MG63 (cell line): ENCODE results near the gene NIT1. TPM values are rescaled to one million over a fixed set of nuclear protein-coding genes. Genes with fewer than 3 reads are reported as not detected.

Source experiments
- DNase-seq: peaks from one replicate; pipeline ENCODE4 v3.0.0-alpha.2; 2020
- H3K27me3 ChIP-seq: fragments of 250-450 bp; sonication (Bioruptor Pico); 2 replicates; pipeline ENCODE4 v1.5.1; 2020; ENCODE audit warnings: mild to moderate bottlenecking, moderate library complexity
- H3K36me3 ChIP-seq: fragments of 250-450 bp; sonication (Bioruptor Pico); 2 replicates; pipeline ENCODE4 v1.5.1; 2020; ENCODE audit warnings: mild to moderate bottlenecking, moderate library complexity
- H3K4me3 ChIP-seq: fragments of 250-450 bp; sonication (Bioruptor Pico); 2 replicates; pipeline ENCODE4 v1.5.1; 2020; ENCODE audit warnings: mild to moderate bottlenecking, moderate library complexity
- H3K9me3 ChIP-seq: fragments of 250-450 bp; sonication (Bioruptor Pico); 2 replicates; pipeline ENCODE4 v1.5.1; 2020; ENCODE audit warnings: mild to moderate bottlenecking, moderate library complexity
- total RNA-seq: library from RNA; depleted of rRNA; stranded (reverse); fragments of >200 nt; shearing (Covaris generic); gene quantifications from 2 replicates; pipeline ENCODE4 v1.2.3, GENCODE V29; 2014; ENCODE audit warnings: low replicate concordance; rRNA removed

The NIT1 gene
- total RNA-seq, 1 experiment from 2014 or later, result 14.1 TPM

DNA sequence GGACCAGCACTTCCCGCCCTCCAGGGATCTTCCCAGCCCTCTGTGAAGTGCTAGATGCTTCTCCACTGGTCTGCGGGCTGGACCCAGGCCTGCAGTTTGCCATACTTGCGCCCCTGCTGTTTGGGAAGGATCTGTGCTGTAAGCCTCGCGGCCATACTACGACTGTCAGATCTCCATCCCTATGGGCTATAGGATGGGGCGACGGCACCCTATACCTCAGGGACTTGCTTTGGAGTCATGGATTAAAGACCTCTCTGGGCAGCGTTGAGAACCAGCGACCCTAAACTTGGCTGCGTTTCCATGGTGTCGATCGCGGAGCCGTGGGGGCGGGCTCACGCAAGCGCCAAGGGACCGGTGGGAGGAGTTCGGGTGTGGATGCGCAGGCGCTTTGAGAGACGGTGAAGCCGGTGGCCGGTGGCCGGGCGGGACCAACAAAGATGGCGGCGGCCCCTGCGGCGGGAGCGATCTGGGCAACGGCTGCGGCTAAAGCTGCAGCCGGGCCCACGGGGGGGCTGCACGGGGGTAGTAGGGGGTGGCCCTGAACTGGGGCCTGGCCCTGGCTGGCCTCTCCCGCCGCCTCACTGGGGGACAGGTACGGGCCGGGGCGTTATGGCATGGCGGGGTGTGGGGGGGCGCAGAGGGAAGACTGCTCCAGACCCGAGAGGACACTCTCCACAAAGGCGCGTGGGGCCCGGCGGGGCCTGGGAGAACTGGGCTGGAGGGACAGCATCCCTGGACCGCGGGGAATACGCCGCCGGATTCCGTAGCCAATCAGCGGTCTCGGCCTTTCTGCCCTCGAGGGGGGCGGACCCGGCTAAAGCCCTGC, 41.4 kb downstream of the NIT1 start, which contains the start of gene USP21:
USP21 (plus strand) TSS at position 414 of the 826 bp plus-strand sequence. CDS start 1,141 bp downstream, outside the sequence.
- peak; percentile 89 for DNase-seq
- H3K9me3 ChIP-seq, result no peaks in the 10 kb centered on the region
- H3K4me3 ChIP-seq, result peak within 1 kb of the TSS; percentile 88
- H3K27me3 ChIP-seq, result no peaks in the 10 kb centered on the region
- peaks cover 53% of the 10 kb centered on the region for H3K36me3 ChIP-seq

DNA sequence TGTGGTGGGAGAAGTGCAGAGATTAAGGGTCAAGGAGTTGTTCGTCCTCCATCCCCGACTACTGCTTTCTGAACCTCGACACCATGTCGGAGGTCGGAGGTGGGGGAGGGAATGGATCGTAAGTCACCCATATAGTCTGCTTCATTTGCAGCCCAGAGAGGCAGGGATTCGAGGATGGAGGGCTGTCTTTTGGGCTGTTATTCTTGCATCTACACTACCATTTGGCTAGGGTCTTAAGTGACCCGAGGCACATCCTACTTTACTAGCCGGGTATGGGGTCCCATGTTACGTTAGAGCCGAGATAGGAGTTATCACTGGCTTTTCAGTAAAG, 42.0 kb downstream of the NIT1 start:
- Histone ChIP-seq H3K4me3 (peak overlapping the region; percentile 88), H3K36me3 (peaks cover 49% of the 10 kb centered on the region), H3K9me3 (no peaks in the 10 kb centered on the region), H3K27me3 (no peaks in the 10 kb centered on the region)
- DNase-seq, result no peak

GRCh38 chr1:161160671-161161145, 42.8 kb downstream of the NIT1 start:
- Histone ChIP-seq H3K4me3 (no peak overlapping the region; the same call in 1 of the 2 replicates), H3K9me3 (no peaks in the 10 kb centered on the region), H3K36me3 (peaks cover 44% of the 10 kb centered on the region), H3K27me3 (no peaks in the 10 kb centered on the region)
- no peak for DNase-seq

GRCh38 chr1:161161652-161162051, 43.7 kb downstream of the NIT1 start:
- no peak overlapping the region for H3K4me3 ChIP-seq
- H3K9me3 ChIP-seq, result no peaks in the 10 kb centered on the region
- no peak for DNase-seq
- no peaks in the 10 kb centered on the region for H3K27me3 ChIP-seq
- peaks cover 43% of the 10 kb centered on the region for H3K36me3 ChIP-seq

GRCh38 chr1:161162052-161162451, 44.1 kb downstream of the NIT1 start:
- Histone ChIP-seq H3K9me3 (no peaks in the 10 kb centered on the region), H3K36me3 (peaks cover 43% of the 10 kb centered on the region), H3K4me3 (no peak overlapping the region), H3K27me3 (no peaks in the 10 kb centered on the region)
- DNase-seq, result no peak

DNA sequence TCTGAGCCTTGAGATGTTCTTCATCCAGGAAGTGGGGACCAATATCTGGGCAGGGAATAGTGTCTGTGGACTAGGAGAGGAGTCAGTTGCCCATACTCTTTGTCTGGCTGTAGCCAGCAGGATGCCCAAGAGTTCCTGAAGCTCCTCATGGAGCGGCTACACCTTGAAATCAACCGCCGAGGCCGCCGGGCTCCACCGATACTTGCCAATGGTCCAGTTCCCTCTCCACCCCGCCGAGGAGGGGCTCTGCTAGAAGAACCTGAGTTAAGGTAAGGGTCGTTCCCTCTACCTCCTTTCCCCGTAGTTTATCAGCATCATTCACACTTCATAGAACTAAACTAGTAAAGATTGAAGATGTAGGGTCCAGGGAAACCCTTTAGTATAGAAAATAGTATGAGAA, 44.9 kb downstream of the NIT1 start:
- H3K27me3 ChIP-seq, result no peaks in the 10 kb centered on the region
- no peaks in the 10 kb centered on the region for H3K9me3 ChIP-seq
- no peak overlapping the region for H3K4me3 ChIP-seq
- H3K36me3 ChIP-seq, result peaks cover 43% of the 10 kb centered on the region
- no peak for DNase-seq

DNA sequence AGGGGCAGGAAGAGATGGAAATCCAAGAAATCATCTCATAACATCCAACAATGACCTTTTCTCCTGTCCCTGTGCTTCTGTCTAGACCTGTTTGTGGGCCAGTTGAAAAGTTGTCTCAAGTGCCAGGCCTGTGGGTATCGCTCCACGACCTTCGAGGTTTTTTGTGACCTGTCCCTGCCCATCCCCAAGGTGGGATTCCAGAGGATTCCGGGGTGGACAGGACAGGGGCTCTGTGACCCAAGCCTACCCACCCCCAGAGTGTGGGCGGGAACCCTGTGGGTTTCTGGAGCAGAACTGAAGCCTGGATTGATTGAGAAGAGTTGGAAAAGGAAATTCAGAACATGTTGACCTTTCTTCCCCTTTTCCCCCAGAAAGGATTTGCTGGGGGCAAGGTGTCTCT, 45.9 kb downstream of the NIT1 start:
- H3K9me3 ChIP-seq, result no peaks in the 10 kb centered on the region
- peaks cover 36% of the 10 kb centered on the region for H3K36me3 ChIP-seq
- DNase-seq, result no peak
- no peaks in the 10 kb centered on the region for H3K27me3 ChIP-seq
- H3K4me3 ChIP-seq, result no peak overlapping the region

GRCh38 chr1:161164901-161165610, 47.2 kb downstream of the NIT1 start:
- peaks cover 42% of the 10 kb centered on the region for H3K36me3 ChIP-seq

DNA sequence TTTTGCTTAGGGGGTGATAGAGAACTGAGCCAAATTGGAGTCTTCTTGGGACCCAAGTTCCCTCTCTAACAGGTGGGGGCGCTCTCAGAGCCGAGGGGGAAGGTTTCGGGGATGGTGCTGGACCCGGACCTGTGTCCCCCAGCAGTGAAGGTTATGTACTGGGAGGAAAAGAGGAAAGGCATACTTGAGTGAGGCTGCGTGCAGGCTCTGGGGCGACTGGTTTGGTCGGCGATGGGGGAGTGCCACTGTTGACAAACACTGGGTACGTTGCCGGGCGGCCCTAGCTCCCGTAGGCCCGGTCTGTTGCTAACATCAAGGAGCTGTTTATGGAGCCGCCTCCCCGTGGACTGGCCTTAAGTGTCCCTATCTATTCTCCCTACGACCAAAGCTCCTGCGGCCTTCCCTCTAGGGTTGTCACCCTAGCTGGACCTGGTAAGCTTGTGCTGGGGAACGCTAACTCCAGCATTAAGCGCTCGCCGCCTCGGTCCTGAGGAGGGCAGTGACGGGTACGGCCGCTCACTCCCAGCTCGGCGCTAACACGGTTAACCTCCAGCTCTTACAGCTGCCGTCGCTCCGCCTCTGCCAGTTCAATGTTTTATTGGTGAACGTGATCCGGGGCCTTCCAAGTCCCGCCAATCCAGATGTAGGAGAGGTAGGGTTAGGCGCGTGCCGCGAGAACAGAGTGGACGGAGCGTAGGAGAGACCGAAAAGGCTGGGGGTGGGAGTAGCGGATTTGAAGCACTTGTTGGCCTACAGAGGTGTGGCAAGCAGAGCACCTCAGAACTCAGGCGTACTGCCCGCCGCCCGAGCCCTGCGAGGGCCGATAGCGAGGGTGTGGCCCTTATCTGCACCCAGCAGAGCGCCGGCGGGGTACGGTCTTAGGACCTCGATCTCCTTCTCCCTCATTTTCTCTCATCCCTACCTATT, 48.1 kb downstream of the NIT1 start, which contains the start of gene PPOX:
PPOX (plus strand) TSS at position 685 of the 927 bp plus-strand sequence. CDS start 422 bp downstream, outside the sequence.
- no peaks in the 10 kb centered on the region for H3K27me3 ChIP-seq
- no peaks in the 10 kb centered on the region for H3K9me3 ChIP-seq
- peaks cover 43% of the 10 kb centered on the region for H3K36me3 ChIP-seq
- DNase-seq, result peak; percentile 99
- H3K4me3 ChIP-seq, result peak within 1 kb of the TSS; percentile 74

More at GRCh38 chr1:161164901-161165610, 47.2 kb downstream of the NIT1 start:
- no peak for DNase-seq
- H3K27me3 ChIP-seq, result no peaks in the 10 kb centered on the region
- H3K9me3 ChIP-seq, result no peaks in the 10 kb centered on the region
- peak overlapping the region; percentile 74 for H3K4me3 ChIP-seq

DNA sequence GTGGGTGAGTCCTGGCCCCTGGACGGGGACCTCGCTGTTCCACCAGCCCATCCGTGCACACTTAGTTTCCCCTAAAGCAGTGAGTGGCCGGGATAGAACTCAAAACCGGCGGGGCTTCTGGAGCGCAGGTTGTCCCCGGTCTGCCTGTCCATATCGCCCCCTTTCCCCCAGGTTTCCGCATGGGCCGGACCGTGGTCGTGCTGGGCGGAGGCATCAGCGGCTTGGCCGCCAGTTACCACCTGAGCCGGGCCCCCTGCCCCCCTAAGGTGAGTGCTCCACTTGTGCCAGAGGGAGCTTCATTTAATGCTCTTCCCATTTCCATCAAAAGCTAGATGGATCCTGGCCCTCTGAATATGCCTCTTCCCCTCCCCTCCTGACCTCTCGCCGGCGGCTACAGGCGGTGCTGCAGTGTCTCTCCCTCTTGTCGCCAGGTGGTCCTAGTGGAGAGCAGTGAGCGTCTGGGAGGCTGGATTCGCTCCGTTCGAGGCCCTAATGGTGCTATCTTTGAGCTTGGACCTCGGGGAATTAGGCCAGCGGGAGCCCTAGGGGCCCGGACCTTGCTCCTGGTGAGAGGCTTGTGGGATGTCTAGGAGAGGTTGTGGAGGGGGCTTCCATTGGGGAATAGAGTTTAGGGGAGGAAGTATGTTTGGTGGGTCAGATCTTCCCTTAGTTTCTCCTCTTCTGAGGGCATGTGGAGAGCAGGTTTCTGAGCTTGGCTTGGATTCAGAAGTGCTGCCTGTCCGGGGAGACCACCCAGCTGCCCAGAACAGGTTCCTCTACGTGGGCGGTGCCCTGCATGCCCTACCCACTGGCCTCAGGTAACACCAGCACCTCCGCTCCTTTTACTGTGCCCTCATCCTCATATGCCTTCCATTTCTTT, 49.0 kb downstream of the NIT1 start:
- Histone ChIP-seq H3K27me3 (no peaks in the 10 kb centered on the region), H3K36me3 (peaks cover 45% of the 10 kb centered on the region), H3K4me3 (peak overlapping the region; percentile 74), H3K9me3 (no peaks in the 10 kb centered on the region)
- no peak for DNase-seq

DNA sequence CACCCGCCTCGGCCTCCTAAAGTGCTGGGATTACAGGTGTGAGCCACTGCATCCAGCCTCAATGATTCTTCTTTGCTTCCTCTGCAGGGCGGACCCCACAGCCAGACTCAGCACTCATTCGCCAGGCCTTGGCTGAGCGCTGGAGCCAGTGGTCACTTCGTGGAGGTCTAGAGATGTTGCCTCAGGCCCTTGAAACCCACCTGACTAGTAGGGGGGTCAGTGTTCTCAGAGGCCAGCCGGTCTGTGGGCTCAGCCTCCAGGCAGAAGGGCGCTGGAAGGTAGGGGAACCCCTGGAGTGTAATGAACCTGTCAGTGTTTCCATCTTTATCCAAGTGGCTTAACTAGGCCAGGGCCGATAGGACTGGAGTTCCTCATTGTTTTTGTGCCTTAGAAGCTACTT, 51.0 kb downstream of the NIT1 start:
- Histone ChIP-seq H3K36me3 (peaks cover 48% of the 10 kb centered on the region), H3K9me3 (no peaks in the 10 kb centered on the region), H3K4me3 (no peak overlapping the region), H3K27me3 (no peaks in the 10 kb centered on the region)
- DNase-seq, result no peak

Other genes starting within 250 kb of the NIT1 start
- gene ITLN1, start 232.9 kb upstream of the NIT1 start, total RNA-seq, result not detected in 2 replicates
- not detected in 2 replicates for gene ITLN2, start 163.3 kb upstream of the NIT1 start, total RNA-seq
- gene F11R, start 97.0 kb upstream of the NIT1 start, total RNA-seq, result 0.22 and 1.7 TPM in 2 replicates
- not detected in 2 replicates for gene TSTD1, start 79.1 kb upstream of the NIT1 start, total RNA-seq
- gene USF1, start 72.1 kb upstream of the NIT1 start, total RNA-seq, result 102 and 103 TPM in 2 replicates
- not detected in 2 replicates for gene ARHGAP30, start 48.2 kb upstream of the NIT1 start, total RNA-seq
- not detected in 2 replicates for gene NECTIN4, start 28.5 kb upstream of the NIT1 start, total RNA-seq
- not detected in 2 replicates for gene KLHDC9, start 19.7 kb upstream of the NIT1 start, total RNA-seq
- gene PFDN2, start 68 bp upstream of the NIT1 start, total RNA-seq, result 32.6 and 36.1 TPM in 2 replicates
- 33.2 and 39.8 TPM in 2 replicates for gene DEDD, start 14.6 kb downstream of the NIT1 start, total RNA-seq
- 118 and 178 TPM in 2 replicates for gene UFC1, start 35.9 kb downstream of the NIT1 start, total RNA-seq
- 3.5 and 4.2 TPM in 2 replicates for gene USP21, start 41.4 kb downstream of the NIT1 start, total RNA-seq
- 7.9 and 40.3 TPM in 2 replicates for gene PPOX, start 48.3 kb downstream of the NIT1 start, total RNA-seq
- gene B4GALT3, start 59.4 kb downstream of the NIT1 start, total RNA-seq, result 20.5 and 25.7 TPM in 2 replicates
- gene ADAMTS4, start 80.9 kb downstream of the NIT1 start, total RNA-seq, result 3.6 and 5.2 TPM in 2 replicates
- gene NDUFS2, start 84.3 kb downstream of the NIT1 start, total RNA-seq, result 129 and 194 TPM in 2 replicates
- gene FCER1G, start 97.2 kb downstream of the NIT1 start, total RNA-seq, result 5.3 TPM in 1 of 2 replicates, not detected in the other
- not detected in 2 replicates for gene APOA2, start 105.5 kb downstream of the NIT1 start, total RNA-seq
- 24.0 and 39.6 TPM in 2 replicates for gene TOMM40L, start 108.0 kb downstream of the NIT1 start, total RNA-seq
- gene NR1I3, start 120.1 kb downstream of the NIT1 start, total RNA-seq, result not detected in 2 replicates
- gene PCP4L1, start 140.6 kb downstream of the NIT1 start, total RNA-seq, result not detected in 2 replicates
- 0.07 TPM in 1 of 2 replicates, not detected in the other for gene MPZ, start 191.9 kb downstream of the NIT1 start, total RNA-seq
- gene SDHC, start 196.3 kb downstream of the NIT1 start, total RNA-seq, result 466 and 501 TPM in 2 replicates
- not detected in 2 replicates for gene CFAP126, start 249.8 kb downstream of the NIT1 start, total RNA-seq